Left ventricle myocardium inferior (tissue), 1 donor: ENCODE data around the gene ARMC9. TPM values are rescaled to one million over a fixed set of nuclear protein-coding genes. Genes with fewer than 3 reads are reported as not detected.

ENCODE experiments used
- DNase-seq: peaks from one replicate; pipeline ENCODE4 v3.0.0-alpha.2; 2020
- H3K27ac ChIP-seq: fragments of 200-600 bp; replicated peaks from 2 replicates; pipeline ENCODE4 v1.8.0; 2021
- H3K27me3 ChIP-seq: fragments of 200-600 bp; 2 replicates; pipeline ENCODE4 v1.8.0; 2021; ENCODE audit warnings: low read depth
- H3K36me3 ChIP-seq: fragments of 200-600 bp; 2 replicates; pipeline ENCODE4 v1.8.0; 2021
- H3K4me1 ChIP-seq: fragments of 200-600 bp; 2 replicates; pipeline ENCODE4 v1.8.0; 2021
- H3K4me3 ChIP-seq: fragments of 200-600 bp; 2 replicates; pipeline ENCODE4 v1.8.0; 2021; ENCODE audit warnings: mild to moderate bottlenecking, moderate library complexity
- H3K9me3 ChIP-seq: fragments of 200-600 bp; replicated peaks from 2 replicates; pipeline ENCODE4 v1.8.0; 2021
- CTCF ChIP-seq: fragments of 200-600 bp; IDR thresholded peaks from 2 replicates; pipeline ENCODE4 v1.8.0; 2021; ENCODE audit warnings: antibody characterized with exemption, mild to moderate bottlenecking, borderline replicate concordance
- intact Hi-C: fragments of 100-400 bp; cut with micrococcal nuclease; formaldehyde crosslinking; loops from one replicate; pipeline ENCODE4 v1.11.0; 2022
- total RNA-seq: library from RNA; stranded (reverse); fragmentation: NEBNext Ultra II Directional; extraction: Animal tissue kit (Norgen Biotek cat#: 25700); gene quantifications from one replicate; pipeline ENCODE4 v1.2.1, GENCODE V29; 2021
- donor health status: DM: no; HTN: yes; CAD: no; lungs with severe emphysema.

The ARMC9 gene
- total RNA-seq, 1 donor from 2014 or later, result 3.1 TPM

DNA sequence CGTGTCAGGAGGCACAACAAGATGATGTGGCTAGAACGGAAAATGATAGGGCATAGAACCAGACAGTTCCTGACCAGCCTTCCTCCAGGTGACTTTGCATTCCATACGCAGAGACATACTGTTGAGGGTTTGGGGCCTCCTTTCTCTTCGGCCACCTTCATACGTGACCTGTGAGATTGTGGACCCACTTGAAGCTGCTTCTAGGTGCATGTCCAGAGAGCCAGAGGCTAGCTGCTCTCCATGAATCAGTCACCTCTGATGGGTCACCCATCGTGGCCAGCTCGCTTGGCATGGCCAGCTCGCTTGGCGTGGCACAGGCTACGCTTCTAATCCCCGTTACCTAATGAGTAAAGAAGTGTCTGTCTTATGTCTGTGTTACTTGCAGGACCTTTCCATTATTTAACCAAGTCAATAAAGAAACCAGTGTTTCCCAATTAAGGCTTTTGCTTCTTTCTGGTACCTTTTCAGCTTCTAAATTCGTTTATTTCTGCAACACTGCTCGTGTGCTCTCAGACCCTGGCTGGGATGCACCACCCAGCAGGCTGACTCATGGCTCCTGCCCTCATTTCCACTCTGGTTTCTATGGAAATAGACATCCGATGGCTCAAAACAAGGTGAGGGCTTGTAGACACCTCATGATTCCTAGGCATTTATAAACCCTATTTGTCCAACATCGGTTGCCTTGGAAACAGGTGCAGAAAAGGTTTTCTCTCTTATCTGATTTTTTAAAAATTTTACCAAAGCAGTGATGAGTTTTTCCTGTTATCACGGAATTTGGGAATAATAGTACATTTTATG is 110.4 kb downstream of the ARMC9 start:
- H3K27me3 ChIP-seq, result no peaks in the 10 kb centered on the region
- TF ChIP-seq CTCF, result no peak
- DNase-seq, result no peak
- intact Hi-C loops, result no loop called here
- H3K27ac ChIP-seq, result no peak overlapping the region
- no peak overlapping the region for H3K4me3 ChIP-seq
- H3K9me3 ChIP-seq, result no peaks in the 10 kb centered on the region
- no peaks in the 10 kb centered on the region for H3K4me1 ChIP-seq
- no peaks in the 10 kb centered on the region for H3K36me3 ChIP-seq

GRCh38 chr2:231312066-231312465 is 113.6 kb downstream of the ARMC9 start:
- H3K4me3 ChIP-seq, result no peak overlapping the region
- H3K36me3 ChIP-seq, result no peaks in the 10 kb centered on the region
- DNase-seq, result no peak
- H3K4me1 ChIP-seq, result no peaks in the 10 kb centered on the region
- H3K27me3 ChIP-seq, result no peaks in the 10 kb centered on the region
- peaks cover 18% of the 10 kb centered on the region for H3K9me3 ChIP-seq
- H3K27ac ChIP-seq, result no peak overlapping the region
- intact Hi-C loops, result no loop called here
- no peak for TF ChIP-seq CTCF

GRCh38 chr2:231315896-231316295 is 117.5 kb downstream of the ARMC9 start:
- H3K27me3 ChIP-seq, result no peaks in the 10 kb centered on the region
- H3K36me3 ChIP-seq, result no peaks in the 10 kb centered on the region
- no peak for DNase-seq
- intact Hi-C loops, result no loop called here
- no peak for TF ChIP-seq CTCF
- H3K9me3 ChIP-seq, result peaks cover 28% of the 10 kb centered on the region
- H3K27ac ChIP-seq, result no peak overlapping the region
- no peak overlapping the region for H3K4me3 ChIP-seq
- peaks cover 32% of the 10 kb centered on the region for H3K4me1 ChIP-seq

GRCh38 chr2:231317579-231317978 is 119.1 kb downstream of the ARMC9 start:
- Histone ChIP-seq H3K36me3 (no peaks in the 10 kb centered on the region), H3K4me3 (no peak overlapping the region), H3K4me1 (peaks cover 40% of the 10 kb centered on the region), H3K9me3 (peaks cover 28% of the 10 kb centered on the region), H3K27ac (peak overlapping the region; percentile 94), H3K27me3 (no peaks in the 10 kb centered on the region)
- intact Hi-C loops, result no loop called here
- DNase-seq, result no peak
- TF ChIP-seq CTCF, result no peak

DNA sequence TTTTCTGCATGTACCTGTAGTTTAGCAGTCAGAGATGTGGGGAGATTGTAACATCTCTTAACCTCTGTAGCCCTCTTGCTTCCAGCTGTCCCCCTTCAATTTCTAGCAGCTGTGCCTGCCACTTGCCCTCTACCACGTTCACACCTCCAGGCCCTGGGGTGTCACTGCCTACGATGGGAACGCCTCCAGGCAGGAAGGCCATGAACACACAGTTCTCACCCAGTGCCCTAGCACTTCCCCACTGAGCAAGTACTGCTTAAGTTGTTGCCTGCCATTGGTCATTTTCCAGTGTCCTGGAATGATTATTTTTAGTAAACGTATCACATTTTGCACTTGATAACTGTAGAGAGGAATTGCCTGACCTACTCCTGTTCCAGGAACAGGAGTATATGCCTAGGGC is 120.0 kb downstream of the ARMC9 start:
- Histone ChIP-seq H3K36me3 (no peaks in the 10 kb centered on the region), H3K9me3 (peaks cover 28% of the 10 kb centered on the region), H3K4me1 (peaks cover 40% of the 10 kb centered on the region), H3K4me3 (no peak overlapping the region), H3K27me3 (no peaks in the 10 kb centered on the region), H3K27ac (peak overlapping the region; percentile 94)
- DNase-seq, result peak; percentile 69
- intact Hi-C loops, result no loop called here
- no peak for TF ChIP-seq CTCF
